ENCODE data around the gene HLA-DMA.

The HLA-DMA gene

GRCh38 chr6:32974016-32974333 is 21.1 kb upstream of the HLA-DMA start:
- no peak for DNase-seq

- peak; percentile 65 for DNase-seq
Measured at GRCh38 chr6:32973144-32974015, 20.5 kb upstream of the HLA-DMA start.

GRCh38 chr6:32972353-32973143 is 19.7 kb upstream of the HLA-DMA start:
- peak; percentile 68 for DNase-seq

GRCh38 chr6:32971581-32972352 is 18.9 kb upstream of the HLA-DMA start:
- peak; percentile 100 for DNase-seq

- no peak for DNase-seq
Measured at GRCh38 chr6:32971242-32971580, 18.3 kb upstream of the HLA-DMA start.

GRCh38 chr6:32970413-32971241 is 17.7 kb upstream of the HLA-DMA start:
- DNase-seq: peak; percentile 87

GRCh38 chr6:32969685-32970412 is 17.0 kb upstream of the HLA-DMA start:
- peak; percentile 86 for DNase-seq

- peak; percentile 78 for DNase-seq
Measured at GRCh38 chr6:32968867-32969684, 16.2 kb upstream of the HLA-DMA start.

- peak; percentile 97 for DNase-seq
Measured at GRCh38 chr6:32968093-32968866, 15.4 kb upstream of the HLA-DMA start, which contains the start of gene BRD2. Gene BRD2 (plus strand): TSS chr6:32968594. CDS start chr6:32972899, 4,305 bp downstream.

GRCh38 chr6:32967151-32968091 is 14.5 kb upstream of the HLA-DMA start:
- no peak for DNase-seq

GRCh38 chr6:32964776-32965175 is 11.9 kb upstream of the HLA-DMA start:
- DNase-seq: no peak

- DNase-seq: no peak
Measured at GRCh38 chr6:32963866-32964265, 11.0 kb upstream of the HLA-DMA start.

- DNase-seq: no peak
Measured at GRCh38 chr6:32962213-32962826, 9.4 kb upstream of the HLA-DMA start.

GRCh38 chr6:32960563-32960962 is 7.7 kb upstream of the HLA-DMA start:
- no peak for DNase-seq

- no peak for DNase-seq
Measured at GRCh38 chr6:32956176-32956575, 3.3 kb upstream of the HLA-DMA start.

- peak; percentile 43 for DNase-seq
Measured at GRCh38 chr6:32954986-32955802, 2.3 kb upstream of the HLA-DMA start.

GRCh38 chr6:32954267-32954666 is 1.4 kb upstream of the HLA-DMA start:
- no peak for DNase-seq

All from stimulated activated CD8-positive, alpha-beta memory T cell treated with anti-CD3 and anti-CD28 coated beads, Interleukin-4, amount 100 ng/mL, for 48 hours (primary cell).